HG03280 (cell line): ENCODE results near the gene PIK3R6.
A peak's percentile ranks its signal among the peaks of the same experiment; 100 is the strongest.
"Not testable (repeated sequence)": the region's sequence is repeated elsewhere in the genome, so short reads cannot be mapped to it uniquely, and the experiment has no call there.

Experiments
- ATAC-seq: cut with Tn5 transposase; IDR thresholded peaks from one replicate; pipeline ENCODE4 v1.9.1; 2021; ENCODE audit warnings: mild to moderate bottlenecking, moderate library complexity; ENCODE audit not compliant: unreplicated experiment

PIK3R6 gene

DNA sequence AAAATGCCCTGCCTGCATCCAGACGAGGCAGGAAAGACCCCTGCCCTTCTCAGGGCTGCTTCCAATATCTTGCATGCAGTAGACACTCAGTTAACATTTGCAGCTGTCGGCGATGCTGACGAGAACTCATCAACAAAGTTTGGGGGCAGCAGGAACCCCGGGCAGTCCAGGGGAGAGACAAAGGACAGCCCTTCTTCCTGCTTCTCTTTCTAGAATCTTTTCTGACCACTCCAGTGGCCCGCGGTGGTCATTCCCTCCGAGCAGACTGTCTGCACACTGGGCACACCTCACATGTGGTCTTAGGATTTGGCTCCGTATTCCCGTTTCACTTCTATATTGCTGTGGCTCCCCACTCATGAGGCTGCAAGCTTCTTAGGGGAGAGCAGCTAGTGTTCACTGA is 37.3 kb downstream of the PIK3R6 start:
- no peak for ATAC-seq

GRCh38 chr17:8829036-8829941 is 38.2 kb downstream of the PIK3R6 start:
- ATAC-seq = no peak

GRCh38 chr17:8828517-8828875 is 39.0 kb downstream of the PIK3R6 start:
- no peak for ATAC-seq

GRCh38 chr17:8826808-8827435 is 40.6 kb downstream of the PIK3R6 start:
- ATAC-seq = no peak

DNA sequence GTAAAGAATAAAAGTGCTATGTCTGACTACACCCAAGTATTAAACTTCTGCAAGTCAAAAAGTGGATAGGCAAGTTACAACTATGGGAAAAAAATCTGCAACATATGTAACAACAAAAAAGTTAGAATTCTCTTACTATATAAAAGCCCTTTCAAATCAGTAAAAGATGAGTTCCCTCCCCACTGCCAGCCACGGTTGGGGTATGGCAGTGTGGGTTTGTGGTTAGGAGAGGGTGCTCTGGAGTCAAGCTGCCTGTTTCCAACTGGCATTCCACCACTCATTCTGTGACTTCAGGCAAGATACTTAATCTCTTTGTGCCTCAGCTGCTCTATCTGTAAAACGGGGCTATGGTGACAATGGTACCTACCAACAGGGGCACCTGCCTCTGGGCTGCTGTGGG is 41.7 kb downstream of the PIK3R6 start:
- ATAC-seq = no peak

- no peak for ATAC-seq
Observed at GRCh38 chr17:8823279-8823678, 44.2 kb downstream of the PIK3R6 start.

GRCh38 chr17:8822401-8823035 is 45.0 kb downstream of the PIK3R6 start:
- no peak for ATAC-seq

- ATAC-seq = no peak
Observed at GRCh38 chr17:8821446-8822105, 45.9 kb downstream of the PIK3R6 start.

DNA sequence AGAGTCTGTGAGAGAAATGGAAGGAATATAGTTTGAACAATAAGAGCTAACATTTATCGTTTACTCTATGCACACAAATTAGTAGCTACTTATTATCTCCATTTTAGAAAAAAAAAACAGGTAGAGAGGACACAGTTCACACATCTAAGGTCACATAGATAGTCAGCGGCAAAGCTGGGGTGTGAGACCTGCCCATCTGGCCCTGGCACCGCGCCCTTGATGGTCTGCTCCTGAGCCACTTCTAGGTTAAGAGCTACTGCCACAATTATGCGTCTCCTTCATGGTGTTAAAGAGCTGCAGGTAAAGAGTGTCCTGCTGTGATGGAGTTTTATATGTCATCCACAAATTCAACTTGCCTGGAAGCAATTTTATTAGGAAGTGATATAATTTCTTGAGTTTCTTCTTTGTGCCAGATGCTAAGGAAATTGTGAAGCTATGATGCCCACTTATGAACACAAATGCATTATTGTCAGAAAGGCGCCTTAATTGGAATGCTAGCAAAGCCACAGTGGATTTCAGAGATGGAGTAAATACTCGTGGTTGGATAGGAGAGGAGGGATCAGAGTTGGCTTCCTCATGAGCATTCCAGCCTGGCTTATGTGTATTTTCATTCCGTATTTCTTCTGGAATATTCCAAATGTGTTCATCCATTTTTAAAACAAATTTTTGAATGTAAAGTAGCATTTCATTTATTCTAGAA is 47.0 kb downstream of the PIK3R6 start:
- ATAC-seq = no peak

DNA sequence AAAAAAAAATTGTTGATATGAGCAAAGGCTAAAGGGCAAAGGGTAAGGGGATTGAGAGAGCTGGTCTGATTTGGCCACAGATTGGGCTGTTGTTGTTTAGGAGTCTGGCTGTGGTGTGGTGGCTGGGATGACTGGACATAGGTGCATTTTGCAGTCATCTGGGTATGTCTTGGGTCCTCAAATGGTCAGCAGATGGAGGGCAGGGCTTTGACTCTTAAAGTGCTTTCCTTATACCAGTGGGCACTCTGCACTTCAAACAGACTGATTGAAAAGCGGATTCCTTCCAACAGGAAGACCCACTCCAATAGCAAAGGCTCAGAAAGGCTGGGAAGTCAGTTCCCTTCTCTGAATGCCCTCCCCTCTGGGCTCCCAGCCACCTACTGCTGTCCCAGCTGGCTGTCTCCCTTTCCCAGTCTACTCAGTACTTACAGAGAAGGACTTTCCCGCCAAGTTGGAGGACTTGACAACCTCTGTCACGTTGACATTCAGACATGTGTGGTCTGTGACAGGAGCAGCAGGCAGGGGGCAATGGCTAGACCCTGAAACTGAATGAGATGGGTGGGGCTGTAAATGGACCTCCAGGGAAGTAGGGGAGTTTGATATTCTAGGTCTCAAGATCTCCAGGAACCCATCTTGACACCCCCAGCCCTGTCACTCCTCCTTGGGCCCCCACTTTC is 48.7 kb downstream of the PIK3R6 start:
- ATAC-seq = no peak

DNA sequence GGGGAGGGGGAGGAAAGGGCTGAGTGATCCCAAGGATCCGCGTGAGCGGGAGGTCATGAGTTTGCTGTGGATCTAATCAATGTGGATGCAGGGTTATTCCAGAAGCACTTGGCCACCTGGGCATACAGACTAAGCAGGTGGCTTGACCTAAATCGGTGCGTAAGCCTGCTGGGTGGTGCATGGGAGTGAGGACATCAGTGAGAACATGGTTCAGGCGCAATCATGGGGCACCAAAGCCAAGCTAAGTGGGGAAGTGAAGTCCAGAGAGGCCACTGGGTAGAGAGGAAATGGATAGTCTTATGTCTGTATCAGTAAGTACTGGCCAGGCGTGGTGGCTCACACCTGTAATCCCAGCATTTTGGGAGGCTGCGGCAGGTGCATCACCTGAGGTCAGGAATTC is 49.4 kb downstream of the PIK3R6 start:
- no peak for ATAC-seq

DNA sequence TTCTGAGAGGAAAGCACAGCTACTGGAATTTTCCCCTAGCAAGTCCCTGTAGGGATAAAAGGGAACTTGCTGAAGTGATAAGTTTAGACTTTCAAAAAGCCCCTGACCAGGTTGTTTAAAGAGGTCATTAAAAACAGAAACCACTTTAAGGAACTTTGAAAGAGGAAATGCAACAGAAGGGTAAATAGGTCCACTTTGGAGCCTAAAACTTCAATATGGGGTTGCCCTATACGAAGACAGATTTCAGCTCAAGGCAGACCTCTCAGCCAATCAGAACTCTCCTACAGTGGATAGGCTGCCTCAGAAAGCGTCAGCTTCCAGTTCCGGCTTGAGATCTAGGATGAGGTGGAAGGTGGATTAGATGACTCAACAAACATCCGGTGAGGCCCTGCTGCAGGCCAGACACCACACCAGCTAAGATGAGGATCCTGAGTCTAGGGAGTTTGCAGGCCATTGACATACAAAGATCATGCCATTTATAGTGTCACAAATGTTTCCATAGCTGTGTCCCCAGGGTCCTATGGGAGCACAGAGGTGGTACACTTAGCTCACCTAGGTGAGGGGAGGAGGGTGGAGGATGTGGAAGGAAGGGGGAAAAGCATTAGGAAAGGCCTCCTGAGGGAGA is 60.4 kb downstream of the PIK3R6 start:
- peak; percentile 87 for ATAC-seq

DNA sequence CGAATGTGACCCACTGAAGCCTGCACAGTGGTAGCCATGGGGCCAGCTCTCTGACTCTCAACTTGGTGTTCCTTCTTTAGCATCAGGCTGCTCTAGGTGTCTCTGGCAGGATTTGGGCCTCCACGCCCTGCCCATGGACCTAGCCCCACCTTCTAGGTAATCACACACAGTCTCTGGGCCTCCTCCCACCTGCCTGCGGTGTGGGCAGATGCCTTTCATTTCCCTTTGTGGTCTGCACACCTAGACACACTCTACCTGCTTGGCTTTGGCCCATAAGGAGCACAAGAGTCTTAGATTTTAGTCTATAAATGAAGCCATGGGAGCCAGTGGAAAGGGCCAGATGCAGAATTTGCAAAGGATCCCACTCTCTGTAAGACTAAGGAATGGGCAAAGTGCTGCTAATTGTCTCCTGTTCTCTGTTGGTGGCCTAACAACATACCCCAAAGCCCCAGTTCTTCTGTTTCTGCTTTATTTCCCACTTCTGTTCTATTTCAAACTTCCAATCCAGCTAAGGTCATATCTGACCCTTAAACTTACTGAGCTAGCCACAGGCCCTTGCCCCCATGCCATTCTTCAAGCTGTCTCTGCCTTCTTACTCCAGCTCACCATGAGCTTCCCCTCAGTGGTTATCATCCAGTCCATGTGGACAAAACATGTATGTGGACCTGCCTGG is 61.1 kb downstream of the PIK3R6 start:
- no peak for ATAC-seq

- ATAC-seq = not testable (repeated sequence)
Observed at GRCh38 chr17:8805396-8805795, 62.1 kb downstream of the PIK3R6 start.

GRCh38 chr17:8803531-8804420 is 63.7 kb downstream of the PIK3R6 start:
- ATAC-seq = no peak

- no peak for ATAC-seq
Observed at GRCh38 chr17:8801135-8801840, 66.2 kb downstream of the PIK3R6 start.

DNA sequence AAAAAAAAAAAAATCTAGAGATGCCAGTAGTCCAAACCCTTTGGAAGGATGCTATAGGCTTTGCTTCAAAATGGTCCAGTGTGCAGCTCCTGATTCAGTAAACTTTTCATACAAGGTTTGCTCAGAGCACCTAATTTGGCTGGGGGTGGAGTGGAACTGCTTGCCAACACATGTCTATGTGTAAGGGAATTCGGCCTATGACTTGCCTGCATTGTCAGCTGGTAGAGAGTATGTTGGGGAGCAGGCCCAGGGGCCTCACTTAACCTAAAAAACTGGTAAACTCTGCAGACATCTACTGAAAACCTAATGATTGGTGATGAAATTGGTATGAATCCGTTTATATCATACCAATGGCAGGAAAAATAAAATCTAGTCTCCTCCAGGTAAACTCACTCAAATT is 66.8 kb downstream of the PIK3R6 start:
- ATAC-seq = no peak
